GM13976 (cell line): ENCODE results near the gene NCOA7.
"Not testable (repeated sequence)": the region's sequence is repeated elsewhere in the genome, so short reads cannot be mapped to it uniquely, and the experiment has no call there.

Source experiments
- DNase-seq: peaks from one replicate; pipeline ENCODE4 v3.0.0; 2012; ENCODE audit warnings: low spot score
- CTCF ChIP-seq: IDR thresholded peaks from 2 replicates; pipeline ENCODE4 v1.5.1; 2012; ENCODE audit warnings: borderline replicate concordance, mild to moderate bottlenecking; ENCODE audit not compliant: insufficient read depth; ENCODE audit errors: extremely low read depth, missing control alignments, control extremely low read depth
- in situ Hi-C: fragments of 300-500 bp; cut with MboI; formaldehyde crosslinking; loops from one replicate; pipeline ENCODE4 v1.12.0; 2022; ENCODE audit warnings: low sequenced_read_pairs, mixed read lengths, inconsistent platforms; ENCODE audit not compliant: unreplicated experiment

NCOA7 gene

GRCh38 chr6:125970760-125971159, 180.0 kb downstream of the NCOA7 start:
- DNase-seq = no peak
- TF ChIP-seq CTCF = no peak
- in situ Hi-C loops = loop anchor here (10.0 kb wide), 1 partner anchor 656 kb away; no protein-coding TSS in a partner anchor

GRCh38 chr6:125972478-125972877, 181.7 kb downstream of the NCOA7 start:
- in situ Hi-C loops = loop anchor here (10.0 kb wide), 1 partner anchor 658 kb away; no protein-coding TSS in a partner anchor

GRCh38 chr6:125974214-125974866, 183.6 kb downstream of the NCOA7 start:
- TF ChIP-seq CTCF = peak; percentile 36
- in situ Hi-C loops = loop anchor here (10.0 kb wide), 1 partner anchor 660 kb away; no protein-coding TSS in a partner anchor
- peak; percentile 50 for DNase-seq

More at GRCh38 chr6:125972478-125972877, 181.7 kb downstream of the NCOA7 start:
- not testable (repeated sequence) for DNase-seq

DNA sequence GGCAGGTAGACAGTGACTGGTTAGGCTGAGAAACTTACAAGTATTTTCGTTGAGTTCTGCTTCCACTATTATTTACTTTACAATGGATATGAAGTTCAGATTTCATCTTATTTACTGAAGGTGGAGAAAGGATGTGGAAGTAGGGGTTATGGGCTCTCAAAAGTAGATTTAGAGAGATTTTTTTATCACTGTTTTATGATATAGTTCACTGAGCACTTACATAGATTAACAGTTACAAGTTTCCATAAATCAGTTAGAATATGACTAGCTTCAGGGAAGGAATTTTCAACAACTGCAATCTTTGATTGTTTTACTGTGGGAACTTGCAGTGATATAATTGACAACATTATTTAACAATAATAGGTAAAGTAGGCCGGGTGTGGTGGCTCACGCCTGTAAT, 188.3 kb downstream of the NCOA7 start:
- DNase-seq = no peak
- in situ Hi-C loops = loop anchor here (10.0 kb wide), 1 partner anchor 664 kb away; no protein-coding TSS in a partner anchor
- no peak for TF ChIP-seq CTCF
